Spleen (tissue), 3 donors: Measurements from ENCODE around the gene ABCA1.

Experiments used
- POLR2A ChIP-seq, 3 donors: fragments of 450-650 bp; IDR thresholded peaks; one replicate each; pipeline ENCODE4 v1.5.1; 2017; ENCODE audit warnings: antibody characterized with exemption in 3 of 3, mild to moderate bottlenecking in 1 of 3
- POLR2AphosphoS5 ChIP-seq, 3 donors: sonication (generic); formaldehyde crosslinking; IDR thresholded peaks; one replicate each; pipeline ENCODE4 v1.5.1; 2017; ENCODE audit warnings: antibody characterized with exemption in 3 of 3

GRCh38 chr9:104802110-104802509 lies 125.8 kb downstream of the ABCA1 start:
- TF ChIP-seq POLR2AphosphoS5 (IDR thresholded peaks at IDR 0.05) (peak in 1 of 3 donors; percentile 8), POLR2A (IDR thresholded peaks at IDR 0.05) (no peak)
